ENCODE results near the gene SLC9C1.

DNA sequence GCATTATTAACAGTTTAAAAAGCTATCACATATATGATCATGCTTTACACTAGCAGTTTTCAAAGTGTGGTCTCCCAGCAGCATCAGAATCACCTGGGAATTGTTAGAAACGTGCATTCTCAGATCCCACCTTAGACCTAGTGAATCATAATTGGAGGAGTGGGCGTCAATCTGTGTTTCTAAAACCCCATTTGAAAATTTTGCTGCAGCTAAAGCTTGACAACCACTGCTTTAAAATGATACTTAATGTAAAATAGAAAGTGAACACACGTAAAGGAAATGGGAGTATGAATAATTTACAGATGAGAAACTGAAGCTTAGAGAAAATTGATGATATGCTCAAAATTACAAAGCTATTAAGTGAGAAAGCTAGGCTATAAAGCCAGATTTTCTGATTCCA, 62.3 kb downstream of the SLC9C1 start:
- TF ChIP-seq, protein P1, sequence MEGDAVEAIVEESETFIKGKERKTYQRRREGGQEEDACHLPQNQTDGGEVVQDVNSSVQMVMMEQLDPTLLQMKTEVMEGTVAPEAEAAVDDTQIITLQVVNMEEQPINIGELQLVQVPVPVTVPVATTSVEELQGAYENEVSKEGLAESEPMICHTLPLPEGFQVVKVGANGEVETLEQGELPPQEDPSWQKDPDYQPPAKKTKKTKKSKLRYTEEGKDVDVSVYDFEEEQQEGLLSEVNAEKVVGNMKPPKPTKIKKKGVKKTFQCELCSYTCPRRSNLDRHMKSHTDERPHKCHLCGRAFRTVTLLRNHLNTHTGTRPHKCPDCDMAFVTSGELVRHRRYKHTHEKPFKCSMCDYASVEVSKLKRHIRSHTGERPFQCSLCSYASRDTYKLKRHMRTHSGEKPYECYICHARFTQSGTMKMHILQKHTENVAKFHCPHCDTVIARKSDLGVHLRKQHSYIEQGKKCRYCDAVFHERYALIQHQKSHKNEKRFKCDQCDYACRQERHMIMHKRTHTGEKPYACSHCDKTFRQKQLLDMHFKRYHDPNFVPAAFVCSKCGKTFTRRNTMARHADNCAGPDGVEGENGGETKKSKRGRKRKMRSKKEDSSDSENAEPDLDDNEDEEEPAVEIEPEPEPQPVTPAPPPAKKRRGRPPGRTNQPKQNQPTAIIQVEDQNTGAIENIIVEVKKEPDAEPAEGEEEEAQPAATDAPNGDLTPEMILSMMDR (IDR thresholded peaks at IDR 0.05) = no peak
- TF ChIP-seq POLR2A (IDR thresholded peaks at IDR 0.05) = no peak
